ENCODE measurements around the gene EPS8L3. TPM values are rescaled to one million over a fixed set of nuclear protein-coding genes. Genes with fewer than 3 reads are reported as not detected.
A peak's percentile ranks its signal among the peaks of the same experiment; 100 is the strongest.

Gene EPS8L3
- total and polyA plus RNA-seq, 4 donors, result 0.17 TPM; not detected in 3

DNA sequence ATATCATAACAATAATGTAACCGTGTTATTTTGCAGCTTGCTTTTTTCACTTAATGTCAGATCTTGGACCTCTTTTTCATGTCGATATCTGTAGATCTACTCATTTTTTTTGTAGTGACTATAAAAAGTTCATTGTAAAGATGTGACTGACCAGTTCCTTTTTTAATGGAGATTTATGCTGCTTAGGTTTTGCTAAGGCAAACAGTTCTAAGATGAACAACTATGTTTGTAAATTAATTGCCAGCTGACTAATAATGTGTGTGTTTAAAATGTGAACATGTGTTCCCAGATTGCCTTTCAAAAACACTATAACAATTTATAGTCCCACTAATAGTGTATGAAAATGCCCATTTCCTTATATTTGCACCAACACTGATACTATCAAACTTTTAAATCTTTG lies 18.1 kb upstream of the EPS8L3 start:
- no peaks in the 10 kb centered on the region for H3K27me3 ChIP-seq (ENCODE audit: control insufficient read depth, insufficient read depth, low read length)
- no peak overlapping the region for H3K27ac ChIP-seq (ENCODE audit: low read depth, low read length)
- H3K36me3 ChIP-seq (ENCODE audit: control insufficient read depth, insufficient read depth, low read length), result no peaks in the 10 kb centered on the region
- DNase-seq (ENCODE audit: low read depth in 4 of 6, low spot score in 6 of 6), result no peak
- no CpG with 5 or more reads among the region's 2 CpGs for WGBS (ENCODE audit: insufficient coverage)
- H3K9me3 ChIP-seq (ENCODE audit: control insufficient read depth, insufficient read depth, low read length), result no peaks in the 10 kb centered on the region
- H3K4me3 ChIP-seq (ENCODE audit: low read depth, low read length), result no peak overlapping the region
- H3K4me1 ChIP-seq (ENCODE audit: control insufficient read depth, insufficient read depth, low read length), result peaks cover 17% of the 10 kb centered on the region

DNA sequence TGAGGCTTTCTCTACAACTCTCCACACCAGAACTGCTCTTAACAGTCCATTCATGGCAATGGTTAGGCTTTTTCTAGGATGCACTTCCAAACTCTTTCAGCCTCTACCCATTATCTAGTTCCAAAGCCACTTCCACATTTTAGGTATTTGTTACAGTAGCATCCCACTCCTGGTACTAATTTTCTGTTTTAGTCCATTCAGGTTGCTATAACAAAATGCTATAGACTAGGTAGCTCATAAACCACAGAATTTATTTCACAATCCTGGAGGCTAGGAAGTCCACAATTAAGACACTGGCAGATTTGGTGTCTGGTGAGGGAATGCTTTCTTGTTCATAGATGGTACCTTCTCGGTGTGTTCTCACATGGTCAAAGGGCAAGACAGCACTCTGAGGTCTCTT lies 17.3 kb upstream of the EPS8L3 start:
- WGBS (ENCODE audit: insufficient coverage), result no CpG with 5 or more reads among the region's 1 CpG
- DNase-seq (ENCODE audit: low read depth in 4 of 6, low spot score in 6 of 6), result no peak

DNA sequence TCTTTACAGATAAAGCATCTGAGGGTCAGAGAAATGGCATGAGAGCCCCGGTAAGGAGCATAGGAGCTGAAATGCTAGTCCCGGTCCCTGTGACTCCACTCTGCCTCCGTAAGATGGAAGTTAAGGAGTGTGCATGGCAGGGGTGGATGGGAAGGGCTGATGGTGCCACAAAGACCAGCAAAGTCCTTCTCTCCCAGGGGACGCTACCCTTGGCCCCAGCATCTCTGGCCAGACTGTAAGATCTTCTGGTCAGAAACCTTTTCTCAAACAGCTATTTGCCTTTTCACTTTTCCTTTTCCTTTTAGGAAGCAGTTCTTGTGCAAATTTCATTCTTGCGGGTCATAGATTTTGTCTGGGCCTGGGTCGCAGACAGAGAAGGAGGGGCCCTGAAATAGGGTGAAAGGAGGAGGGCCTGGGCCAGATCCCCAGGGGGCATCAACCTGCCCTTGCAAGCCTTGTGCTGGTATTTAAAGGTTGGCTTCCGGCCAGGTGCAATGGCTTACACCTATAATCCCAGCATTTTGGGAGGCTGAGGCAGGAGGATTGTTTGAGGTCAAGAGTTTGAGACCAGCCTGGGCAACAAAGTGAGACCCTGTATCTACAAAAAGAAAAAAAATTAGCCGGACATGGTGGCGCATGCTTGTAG lies 14.4 kb upstream of the EPS8L3 start:
- WGBS (ENCODE audit: insufficient coverage), result 88% methylated on average over 5 of the region's 9 CpGs
- H3K4me3 ChIP-seq (ENCODE audit: low read depth, low read length), result no peak overlapping the region
- H3K4me1 ChIP-seq (ENCODE audit: control insufficient read depth, insufficient read depth, low read length), result peaks cover 16% of the 10 kb centered on the region
- no peak for DNase-seq (ENCODE audit: low read depth in 4 of 6, low spot score in 6 of 6)
- no peaks in the 10 kb centered on the region for H3K27me3 ChIP-seq (ENCODE audit: control insufficient read depth, insufficient read depth, low read length)
- no peak overlapping the region for H3K27ac ChIP-seq (ENCODE audit: low read depth, low read length)
- no peaks in the 10 kb centered on the region for H3K36me3 ChIP-seq (ENCODE audit: control insufficient read depth, insufficient read depth, low read length)
- H3K9me3 ChIP-seq (ENCODE audit: control insufficient read depth, insufficient read depth, low read length), result no peaks in the 10 kb centered on the region

More for the DNA sequence above, 17.3 kb upstream of the EPS8L3 start:
- Histone ChIP-seq H3K4me1 (ENCODE audit: control insufficient read depth, insufficient read depth, low read length) (peaks cover 11% of the 10 kb centered on the region), H3K4me3 (ENCODE audit: low read depth, low read length) (no peak overlapping the region), H3K36me3 (ENCODE audit: control insufficient read depth, insufficient read depth, low read length) (no peaks in the 10 kb centered on the region), H3K9me3 (ENCODE audit: control insufficient read depth, insufficient read depth, low read length) (no peaks in the 10 kb centered on the region), H3K27ac (ENCODE audit: low read depth, low read length) (no peak overlapping the region), H3K27me3 (ENCODE audit: control insufficient read depth, insufficient read depth, low read length) (no peaks in the 10 kb centered on the region)

DNA sequence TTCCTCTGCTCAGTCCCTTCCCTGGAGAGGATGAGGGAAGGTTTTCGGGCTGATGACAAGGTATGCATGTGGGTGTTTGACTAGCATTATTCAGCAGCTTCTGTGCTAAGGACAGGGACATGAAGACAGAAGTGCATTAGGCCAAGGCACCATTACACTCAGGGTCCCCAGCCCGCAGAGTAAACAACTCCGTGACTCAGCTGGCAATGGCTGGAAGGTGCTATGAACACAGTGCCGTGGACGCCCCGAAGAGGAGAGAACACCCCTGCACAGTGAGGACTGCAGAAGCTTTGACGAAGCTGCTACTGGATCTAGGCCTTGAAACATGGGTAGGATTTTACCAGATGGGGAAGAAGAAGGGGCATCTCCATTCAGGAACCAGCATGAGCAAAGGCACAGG lies 13.7 kb upstream of the EPS8L3 start:
- H3K4me3 ChIP-seq (ENCODE audit: low read depth, low read length), result no peak overlapping the region
- DNase-seq (ENCODE audit: low read depth in 4 of 6, low spot score in 6 of 6), result no peak
- H3K9me3 ChIP-seq (ENCODE audit: control insufficient read depth, insufficient read depth, low read length), result no peaks in the 10 kb centered on the region
- WGBS (ENCODE audit: insufficient coverage), result 91% methylated on average over 6 of the region's 7 CpGs
- no peaks in the 10 kb centered on the region for H3K27me3 ChIP-seq (ENCODE audit: control insufficient read depth, insufficient read depth, low read length)
- H3K27ac ChIP-seq (ENCODE audit: low read depth, low read length), result no peak overlapping the region
- H3K4me1 ChIP-seq (ENCODE audit: control insufficient read depth, insufficient read depth, low read length), result peaks cover 23% of the 10 kb centered on the region
- H3K36me3 ChIP-seq (ENCODE audit: control insufficient read depth, insufficient read depth, low read length), result no peaks in the 10 kb centered on the region

DNA sequence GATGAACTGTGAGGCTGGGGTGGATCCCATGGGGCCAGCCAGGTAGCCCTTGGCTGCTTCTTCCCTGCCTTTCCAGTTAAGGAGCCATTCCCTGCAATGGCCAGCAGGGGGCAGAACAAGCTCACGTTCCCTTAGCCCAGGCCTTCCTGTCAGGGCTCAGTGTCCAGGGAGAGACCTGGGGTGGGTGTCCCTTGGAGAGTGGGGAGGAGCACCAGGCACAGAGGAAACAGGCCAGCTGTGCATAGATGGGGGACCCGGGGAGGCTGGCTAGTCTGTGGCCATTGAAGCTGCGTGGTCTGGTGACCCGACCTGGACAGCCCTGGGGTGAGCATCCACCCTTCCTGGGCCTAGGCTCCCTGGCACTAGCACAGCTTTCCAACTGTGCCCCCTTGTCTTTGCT lies 13.2 kb upstream of the EPS8L3 start:
- no peak overlapping the region for H3K4me3 ChIP-seq (ENCODE audit: low read depth, low read length)
- H3K4me1 ChIP-seq (ENCODE audit: control insufficient read depth, insufficient read depth, low read length), result peaks cover 28% of the 10 kb centered on the region
- no peaks in the 10 kb centered on the region for H3K9me3 ChIP-seq (ENCODE audit: control insufficient read depth, insufficient read depth, low read length)
- peak in 5 of 6 donors; percentile 67 to 95 (median 80) for DNase-seq (ENCODE audit: low read depth in 4 of 6, low spot score in 6 of 6)
- no peak overlapping the region for H3K27ac ChIP-seq (ENCODE audit: low read depth, low read length)
- 23% methylated on average over 4 of the region's 4 CpGs for WGBS (ENCODE audit: insufficient coverage)
- no peaks in the 10 kb centered on the region for H3K36me3 ChIP-seq (ENCODE audit: control insufficient read depth, insufficient read depth, low read length)
- no peaks in the 10 kb centered on the region for H3K27me3 ChIP-seq (ENCODE audit: control insufficient read depth, insufficient read depth, low read length)

DNA sequence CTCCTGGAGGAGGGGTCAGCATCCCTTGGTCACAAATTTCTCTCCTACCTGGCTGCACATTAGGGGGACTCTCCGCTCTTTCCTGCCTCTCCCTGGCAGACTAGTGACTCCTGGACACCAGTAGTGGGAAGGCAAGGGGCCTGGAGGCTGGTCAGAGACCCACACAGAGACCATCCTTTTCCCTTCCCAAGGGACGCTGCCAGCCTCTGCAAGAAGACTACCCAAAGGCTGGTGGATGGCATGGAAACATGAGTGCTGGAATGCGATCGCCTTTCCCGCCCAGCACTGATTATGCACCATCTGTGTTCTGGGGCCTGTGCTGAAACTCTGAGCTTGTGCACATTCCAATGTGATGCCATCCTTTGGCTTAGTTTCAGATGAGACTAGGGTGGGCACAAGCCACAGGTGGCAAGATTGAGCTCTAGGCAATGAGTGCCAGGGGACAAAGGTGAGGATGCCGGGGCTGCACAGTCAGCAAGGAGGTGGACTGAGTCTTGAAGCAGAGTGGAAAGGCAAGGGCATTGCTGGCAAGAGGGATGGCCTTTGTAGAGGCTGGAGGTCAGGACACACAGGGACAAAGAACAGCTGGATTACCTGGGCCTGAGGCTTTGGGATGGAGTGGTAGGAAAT lies 12.6 kb upstream of the EPS8L3 start:
- Histone ChIP-seq H3K4me3 (ENCODE audit: low read depth, low read length) (no peak overlapping the region), H3K9me3 (ENCODE audit: control insufficient read depth, insufficient read depth, low read length) (no peaks in the 10 kb centered on the region), H3K36me3 (ENCODE audit: control insufficient read depth, insufficient read depth, low read length) (no peaks in the 10 kb centered on the region), H3K27ac (ENCODE audit: low read depth, low read length) (no peak overlapping the region), H3K27me3 (ENCODE audit: control insufficient read depth, insufficient read depth, low read length) (no peaks in the 10 kb centered on the region), H3K4me1 (ENCODE audit: control insufficient read depth, insufficient read depth, low read length) (peaks cover 34% of the 10 kb centered on the region)
- 86% methylated on average over 5 of the region's 6 CpGs for WGBS (ENCODE audit: insufficient coverage)
- DNase-seq (ENCODE audit: low read depth in 4 of 6, low spot score in 6 of 6), result no peak

DNA sequence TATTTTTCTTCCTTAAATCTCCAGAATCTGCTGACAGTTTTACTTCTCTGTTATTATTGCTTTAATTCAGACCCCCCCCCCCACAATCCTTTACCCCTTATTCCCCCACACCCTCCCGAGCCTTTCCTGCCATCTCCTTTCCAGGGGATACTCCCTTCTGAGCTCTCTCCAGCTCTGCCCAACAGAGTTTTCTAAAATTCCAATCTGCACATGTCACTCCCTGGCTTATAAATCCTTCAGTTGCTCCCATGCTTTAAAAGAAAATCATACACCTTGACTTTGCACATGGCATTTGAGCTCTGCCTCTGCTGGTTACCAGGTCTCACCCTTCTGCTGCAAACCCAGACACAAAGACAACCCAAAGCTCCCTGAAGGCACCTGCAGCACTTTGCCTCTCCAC lies 11.7 kb upstream of the EPS8L3 start:
- no peaks in the 10 kb centered on the region for H3K27me3 ChIP-seq (ENCODE audit: control insufficient read depth, insufficient read depth, low read length)
- peaks cover 39% of the 10 kb centered on the region for H3K4me1 ChIP-seq (ENCODE audit: control insufficient read depth, insufficient read depth, low read length)
- H3K27ac ChIP-seq (ENCODE audit: low read depth, low read length), result no peak overlapping the region
- DNase-seq (ENCODE audit: low read depth in 4 of 6, low spot score in 6 of 6), result no peak
- WGBS (ENCODE audit: insufficient coverage), result 56% methylated on average over 1 of the region's 1 CpG
- H3K36me3 ChIP-seq (ENCODE audit: control insufficient read depth, insufficient read depth, low read length), result no peaks in the 10 kb centered on the region
- no peaks in the 10 kb centered on the region for H3K9me3 ChIP-seq (ENCODE audit: control insufficient read depth, insufficient read depth, low read length)
- no peak overlapping the region for H3K4me3 ChIP-seq (ENCODE audit: low read depth, low read length)

DNA sequence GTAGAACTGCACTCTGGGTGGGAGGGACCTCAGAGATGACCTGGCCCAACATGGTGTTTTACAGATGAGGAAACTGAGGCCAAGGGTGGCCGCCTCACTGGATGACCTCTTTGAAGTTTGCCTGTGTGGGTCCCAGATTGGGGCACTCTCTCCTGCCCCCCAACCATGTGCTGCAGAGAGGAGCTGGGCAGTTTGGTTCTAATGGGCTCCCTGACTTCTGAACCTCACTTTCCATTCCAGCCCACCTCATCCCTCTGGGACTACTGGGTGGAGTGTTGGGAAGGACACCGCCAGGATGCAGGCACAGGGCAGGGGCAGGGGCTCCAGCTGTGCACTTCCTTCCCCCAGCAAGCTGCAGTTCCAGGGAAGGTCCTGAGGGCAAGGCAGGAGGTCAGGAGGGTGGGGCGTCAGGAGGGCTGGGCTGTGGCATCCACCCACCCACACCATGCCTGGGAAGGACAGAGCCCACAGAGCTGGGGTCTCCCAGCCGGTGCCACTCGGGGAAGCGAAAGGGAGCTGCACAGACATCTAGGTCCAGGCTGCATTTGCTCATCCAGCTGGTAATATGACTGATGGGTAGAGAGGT lies 10.3 kb upstream of the EPS8L3 start:
- DNase-seq (ENCODE audit: low read depth in 4 of 6, low spot score in 6 of 6), result no peak
- H3K27ac ChIP-seq (ENCODE audit: low read depth, low read length), result no peak overlapping the region
- no peaks in the 10 kb centered on the region for H3K27me3 ChIP-seq (ENCODE audit: control insufficient read depth, insufficient read depth, low read length)
- 72% methylated on average over 3 of the region's 6 CpGs for WGBS (ENCODE audit: insufficient coverage)
- H3K4me3 ChIP-seq (ENCODE audit: low read depth, low read length), result no peak overlapping the region
- peaks cover 53% of the 10 kb centered on the region for H3K4me1 ChIP-seq (ENCODE audit: control insufficient read depth, insufficient read depth, low read length)
- no peaks in the 10 kb centered on the region for H3K36me3 ChIP-seq (ENCODE audit: control insufficient read depth, insufficient read depth, low read length)
- no peaks in the 10 kb centered on the region for H3K9me3 ChIP-seq (ENCODE audit: control insufficient read depth, insufficient read depth, low read length)

DNA sequence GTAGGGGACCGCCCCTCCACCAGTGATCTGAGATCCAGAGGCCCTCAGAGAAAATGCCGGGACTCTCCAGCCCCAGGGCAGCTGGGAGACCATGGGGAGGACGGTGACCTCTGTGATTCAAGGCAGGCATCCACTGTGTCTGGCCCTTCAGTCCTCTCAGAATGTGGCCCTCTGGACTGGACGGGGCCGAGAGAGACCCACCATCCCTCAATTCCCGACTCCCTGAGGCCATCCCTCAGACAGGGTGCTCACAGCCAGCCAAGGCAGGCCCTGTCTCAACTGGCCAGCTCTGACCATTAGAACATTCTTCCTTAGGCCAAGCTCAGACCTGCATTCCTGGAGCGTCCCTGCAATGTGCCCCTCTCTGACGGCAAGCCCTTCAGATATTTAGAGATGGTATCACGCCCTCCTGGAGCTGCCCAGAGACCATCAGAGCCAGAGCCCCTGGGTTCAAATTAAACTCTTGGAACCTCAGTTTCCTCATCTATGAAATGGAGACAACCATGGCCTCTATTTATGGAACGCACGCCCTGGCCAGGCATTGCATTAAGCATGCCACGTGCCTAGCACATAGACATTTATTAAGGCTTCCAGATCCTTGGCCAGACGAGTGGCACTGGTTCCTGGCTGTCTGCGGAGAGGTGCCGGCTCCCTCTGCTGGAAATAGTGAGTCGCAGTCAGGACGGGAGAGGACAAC lies 9.6 kb upstream of the EPS8L3 start:
- Histone ChIP-seq H3K27ac (ENCODE audit: low read depth, low read length) (no peak overlapping the region), H3K4me3 (ENCODE audit: low read depth, low read length) (no peak overlapping the region), H3K36me3 (ENCODE audit: control insufficient read depth, insufficient read depth, low read length) (no peaks in the 10 kb centered on the region), H3K4me1 (ENCODE audit: control insufficient read depth, insufficient read depth, low read length) (peaks cover 59% of the 10 kb centered on the region), H3K27me3 (ENCODE audit: control insufficient read depth, insufficient read depth, low read length) (no peaks in the 10 kb centered on the region), H3K9me3 (ENCODE audit: control insufficient read depth, insufficient read depth, low read length) (no peaks in the 10 kb centered on the region)
- 46% methylated on average over 17 of the region's 17 CpGs for WGBS (ENCODE audit: insufficient coverage)
- peak in 5 of 6 donors; percentile 65 to 95 (median 75) for DNase-seq (ENCODE audit: low read depth in 4 of 6, low spot score in 6 of 6)
